ENCODE measurements around the gene LRRTM4. TPM values are rescaled to one million over a fixed set of nuclear protein-coding genes. Genes with fewer than 3 reads are reported as not detected.
"Not testable (repeated sequence)": the region's sequence is repeated elsewhere in the genome, so short reads cannot be mapped to it uniquely, and the experiment has no call there.

The LRRTM4 gene
- total and polyA plus RNA-seq, 2 of the 13 experiments (the other 11 are each of a cell fraction or from before 2014, with no cell fraction given), result 1.2 TPM

DNA sequence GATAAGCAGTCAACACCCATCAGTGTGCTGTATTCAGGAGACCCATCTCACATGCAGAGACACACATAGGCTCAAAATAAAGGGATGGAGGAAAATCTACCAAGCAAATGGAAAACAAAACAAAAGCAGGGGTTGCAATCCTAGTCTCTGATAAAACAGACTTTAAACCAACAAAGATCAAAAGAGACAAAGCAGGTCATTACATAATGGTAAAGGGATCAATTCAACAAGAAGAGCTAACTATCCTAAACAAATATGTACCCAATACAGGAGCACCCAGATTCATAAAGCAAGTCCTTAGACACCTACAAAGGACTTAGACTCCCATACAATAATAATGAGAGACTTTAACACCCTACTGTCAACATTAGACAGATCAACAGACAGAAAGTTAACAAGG lies 358.2 kb downstream of the LRRTM4 start:
- BruUV-seq (replicated peaks); H3K9ac ChIP-seq (ENCODE audit: insufficient read depth, low read depth, low read length); ATAC-seq; H3K36me3 ChIP-seq (replicated peaks in 1 of 2; ENCODE audit: control insufficient read depth in 1 of 2, insufficient read depth in 2 of 2, low read length in 2 of 2); DNase-seq (ENCODE audit: low spot score); H3K27me3 ChIP-seq (ENCODE audit: control insufficient read depth in 1 of 2, insufficient read depth in 2 of 2, low read length in 2 of 2); H3K79me2 ChIP-seq (ENCODE audit: insufficient read depth, low read length); in situ Hi-C loops (cut with HindIII; ENCODE audit: extremely low pct_ligation_motif_present, low pct_unique_long_range_greater_than_20kb); intact Hi-C loops (cut with micrococcal nuclease; ENCODE audit: unreplicated experiment); POLR2A ChIA-PET; FAIRE-seq; H2AFZ ChIP-seq (ENCODE audit: low read length); H3K4me3 ChIP-seq (replicated peaks in 1 of 3; ENCODE audit: insufficient read depth in 1 of 3, low read depth in 2 of 3, low read length in 3 of 3); H4K20me1 ChIP-seq (ENCODE audit: insufficient read depth, low read length); H3K27ac ChIP-seq (ENCODE audit: extremely low read length, insufficient read depth, low read length); CTCF ChIA-PET (ENCODE audit: low intra/inter-chr PET ratio, low total read pairs); H3K4me1 ChIP-seq (ENCODE audit: insufficient read depth, low read length); H3K4me2 ChIP-seq (ENCODE audit: low read depth, low read length); TF ChIP-seq FOXP1, SOX13 (IDR thresholded peaks at IDR 0.05): not testable (repeated sequence)
- H3K9me3 ChIP-seq (ENCODE audit: low read length), result peaks cover 12% of the 10 kb centered on the region; the same call in 1 of the 2 replicates
- TF ChIP-seq FOXA3 (CRISPR knock-in tag; IDR thresholded peaks at IDR 0.05) (peak; percentile 81), GFI1 (CRISPR knock-in tag; IDR thresholded peaks at IDR 0.05; ENCODE audit: borderline replicate concordance) (peak; percentile 61; the same call in 1 of the 2 replicates), KLF16 (CRISPR knock-in tag; IDR thresholded peaks at IDR 0.05) (peak in 1 of 2 experiments; percentile 50; a peak in 1 of 4 replicates), GATAD2A (CRISPR knock-in tag; IDR thresholded peaks at IDR 0.05) (peak; percentile 75), FOXP1 (CRISPR knock-in tag; IDR thresholded peaks at IDR 0.05) (peak; percentile 68), SOX13 (CRISPR knock-in tag; conservative IDR thresholded peaks at IDR 0.05 in 1 of 2, IDR thresholded peaks at IDR 0.05 in 1 of 2) (peak in 1 of 2 experiments; percentile 83; a peak in 2 of 4 replicates)
- TF ChIP-seq, protein P1, sequence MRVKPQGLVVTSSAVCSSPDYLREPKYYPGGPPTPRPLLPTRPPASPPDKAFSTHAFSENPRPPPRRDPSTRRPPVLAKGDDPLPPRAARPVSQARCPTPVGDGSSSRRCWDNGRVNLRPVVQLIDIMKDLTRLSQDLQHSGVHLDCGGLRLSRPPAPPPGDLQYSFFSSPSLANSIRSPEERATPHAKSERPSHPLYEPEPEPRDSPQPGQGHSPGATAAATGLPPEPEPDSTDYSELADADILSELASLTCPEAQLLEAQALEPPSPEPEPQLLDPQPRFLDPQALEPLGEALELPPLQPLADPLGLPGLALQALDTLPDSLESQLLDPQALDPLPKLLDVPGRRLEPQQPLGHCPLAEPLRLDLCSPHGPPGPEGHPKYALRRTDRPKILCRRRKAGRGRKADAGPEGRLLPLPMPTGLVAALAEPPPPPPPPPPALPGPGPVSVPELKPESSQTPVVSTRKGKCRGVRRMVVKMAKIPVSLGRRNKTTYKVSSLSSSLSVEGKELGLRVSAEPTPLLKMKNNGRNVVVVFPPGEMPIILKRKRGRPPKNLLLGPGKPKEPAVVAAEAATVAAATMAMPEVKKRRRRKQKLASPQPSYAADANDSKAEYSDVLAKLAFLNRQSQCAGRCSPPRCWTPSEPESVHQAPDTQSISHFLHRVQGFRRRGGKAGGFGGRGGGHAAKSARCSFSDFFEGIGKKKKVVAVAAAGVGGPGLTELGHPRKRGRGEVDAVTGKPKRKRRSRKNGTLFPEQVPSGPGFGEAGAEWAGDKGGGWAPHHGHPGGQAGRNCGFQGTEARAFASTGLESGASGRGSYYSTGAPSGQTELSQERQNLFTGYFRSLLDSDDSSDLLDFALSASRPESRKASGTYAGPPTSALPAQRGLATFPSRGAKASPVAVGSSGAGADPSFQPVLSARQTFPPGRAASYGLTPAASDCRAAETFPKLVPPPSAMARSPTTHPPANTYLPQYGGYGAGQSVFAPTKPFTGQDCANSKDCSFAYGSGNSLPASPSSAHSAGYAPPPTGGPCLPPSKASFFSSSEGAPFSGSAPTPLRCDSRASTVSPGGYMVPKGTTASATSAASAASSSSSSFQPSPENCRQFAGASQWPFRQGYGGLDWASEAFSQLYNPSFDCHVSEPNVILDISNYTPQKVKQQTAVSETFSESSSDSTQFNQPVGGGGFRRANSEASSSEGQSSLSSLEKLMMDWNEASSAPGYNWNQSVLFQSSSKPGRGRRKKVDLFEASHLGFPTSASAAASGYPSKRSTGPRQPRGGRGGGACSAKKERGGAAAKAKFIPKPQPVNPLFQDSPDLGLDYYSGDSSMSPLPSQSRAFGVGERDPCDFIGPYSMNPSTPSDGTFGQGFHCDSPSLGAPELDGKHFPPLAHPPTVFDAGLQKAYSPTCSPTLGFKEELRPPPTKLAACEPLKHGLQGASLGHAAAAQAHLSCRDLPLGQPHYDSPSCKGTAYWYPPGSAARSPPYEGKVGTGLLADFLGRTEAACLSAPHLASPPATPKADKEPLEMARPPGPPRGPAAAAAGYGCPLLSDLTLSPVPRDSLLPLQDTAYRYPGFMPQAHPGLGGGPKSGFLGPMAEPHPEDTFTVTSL (CRISPR knock-in tag; IDR thresholded peaks at IDR 0.05; ENCODE audit: borderline replicate concordance), result peak; percentile 77; the same call in 1 of the 2 replicates
- TF ChIP-seq, protein P2, sequence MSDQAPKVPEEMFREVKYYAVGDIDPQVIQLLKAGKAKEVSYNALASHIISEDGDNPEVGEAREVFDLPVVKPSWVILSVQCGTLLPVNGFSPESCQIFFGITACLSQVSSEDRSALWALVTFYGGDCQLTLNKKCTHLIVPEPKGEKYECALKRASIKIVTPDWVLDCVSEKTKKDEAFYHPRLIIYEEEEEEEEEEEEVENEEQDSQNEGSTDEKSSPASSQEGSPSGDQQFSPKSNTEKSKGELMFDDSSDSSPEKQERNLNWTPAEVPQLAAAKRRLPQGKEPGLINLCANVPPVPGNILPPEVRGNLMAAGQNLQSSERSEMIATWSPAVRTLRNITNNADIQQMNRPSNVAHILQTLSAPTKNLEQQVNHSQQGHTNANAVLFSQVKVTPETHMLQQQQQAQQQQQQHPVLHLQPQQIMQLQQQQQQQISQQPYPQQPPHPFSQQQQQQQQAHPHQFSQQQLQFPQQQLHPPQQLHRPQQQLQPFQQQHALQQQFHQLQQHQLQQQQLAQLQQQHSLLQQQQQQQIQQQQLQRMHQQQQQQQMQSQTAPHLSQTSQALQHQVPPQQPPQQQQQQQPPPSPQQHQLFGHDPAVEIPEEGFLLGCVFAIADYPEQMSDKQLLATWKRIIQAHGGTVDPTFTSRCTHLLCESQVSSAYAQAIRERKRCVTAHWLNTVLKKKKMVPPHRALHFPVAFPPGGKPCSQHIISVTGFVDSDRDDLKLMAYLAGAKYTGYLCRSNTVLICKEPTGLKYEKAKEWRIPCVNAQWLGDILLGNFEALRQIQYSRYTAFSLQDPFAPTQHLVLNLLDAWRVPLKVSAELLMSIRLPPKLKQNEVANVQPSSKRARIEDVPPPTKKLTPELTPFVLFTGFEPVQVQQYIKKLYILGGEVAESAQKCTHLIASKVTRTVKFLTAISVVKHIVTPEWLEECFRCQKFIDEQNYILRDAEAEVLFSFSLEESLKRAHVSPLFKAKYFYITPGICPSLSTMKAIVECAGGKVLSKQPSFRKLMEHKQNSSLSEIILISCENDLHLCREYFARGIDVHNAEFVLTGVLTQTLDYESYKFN (CRISPR knock-in tag; conservative IDR thresholded peaks at IDR 0.05), result peak; percentile 49
- TF ChIP-seq, protein P3, sequence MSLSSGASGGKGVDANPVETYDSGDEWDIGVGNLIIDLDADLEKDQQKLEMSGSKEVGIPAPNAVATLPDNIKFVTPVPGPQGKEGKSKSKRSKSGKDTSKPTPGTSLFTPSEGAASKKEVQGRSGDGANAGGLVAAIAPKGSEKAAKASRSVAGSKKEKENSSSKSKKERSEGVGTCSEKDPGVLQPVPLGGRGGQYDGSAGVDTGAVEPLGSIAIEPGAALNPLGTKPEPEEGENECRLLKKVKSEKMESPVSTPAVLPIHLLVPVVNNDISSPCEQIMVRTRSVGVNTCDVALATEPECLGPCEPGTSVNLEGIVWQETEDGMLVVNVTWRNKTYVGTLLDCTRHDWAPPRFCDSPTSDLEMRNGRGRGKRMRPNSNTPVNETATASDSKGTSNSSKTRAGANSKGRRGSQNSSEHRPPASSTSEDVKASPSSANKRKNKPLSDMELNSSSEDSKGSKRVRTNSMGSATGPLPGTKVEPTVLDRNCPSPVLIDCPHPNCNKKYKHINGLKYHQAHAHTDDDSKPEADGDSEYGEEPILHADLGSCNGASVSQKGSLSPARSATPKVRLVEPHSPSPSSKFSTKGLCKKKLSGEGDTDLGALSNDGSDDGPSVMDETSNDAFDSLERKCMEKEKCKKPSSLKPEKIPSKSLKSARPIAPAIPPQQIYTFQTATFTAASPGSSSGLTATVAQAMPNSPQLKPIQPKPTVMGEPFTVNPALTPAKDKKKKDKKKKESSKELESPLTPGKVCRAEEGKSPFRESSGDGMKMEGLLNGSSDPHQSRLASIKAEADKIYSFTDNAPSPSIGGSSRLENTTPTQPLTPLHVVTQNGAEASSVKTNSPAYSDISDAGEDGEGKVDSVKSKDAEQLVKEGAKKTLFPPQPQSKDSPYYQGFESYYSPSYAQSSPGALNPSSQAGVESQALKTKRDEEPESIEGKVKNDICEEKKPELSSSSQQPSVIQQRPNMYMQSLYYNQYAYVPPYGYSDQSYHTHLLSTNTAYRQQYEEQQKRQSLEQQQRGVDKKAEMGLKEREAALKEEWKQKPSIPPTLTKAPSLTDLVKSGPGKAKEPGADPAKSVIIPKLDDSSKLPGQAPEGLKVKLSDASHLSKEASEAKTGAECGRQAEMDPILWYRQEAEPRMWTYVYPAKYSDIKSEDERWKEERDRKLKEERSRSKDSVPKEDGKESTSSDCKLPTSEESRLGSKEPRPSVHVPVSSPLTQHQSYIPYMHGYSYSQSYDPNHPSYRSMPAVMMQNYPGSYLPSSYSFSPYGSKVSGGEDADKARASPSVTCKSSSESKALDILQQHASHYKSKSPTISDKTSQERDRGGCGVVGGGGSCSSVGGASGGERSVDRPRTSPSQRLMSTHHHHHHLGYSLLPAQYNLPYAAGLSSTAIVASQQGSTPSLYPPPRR (CRISPR knock-in tag; IDR thresholded peaks at IDR 0.05; ENCODE audit: borderline replicate concordance), result peak; percentile 60; the same call in 1 of the 2 replicates
